ENCODE data around the gene RALGAPA2. TPM values are rescaled to one million over a fixed set of nuclear protein-coding genes. Genes with fewer than 3 reads are reported as not detected.

The RALGAPA2 gene
- total and polyA plus RNA-seq, 7 donors: 8.4 to 23.2 (median 18.5) TPM

DNA sequence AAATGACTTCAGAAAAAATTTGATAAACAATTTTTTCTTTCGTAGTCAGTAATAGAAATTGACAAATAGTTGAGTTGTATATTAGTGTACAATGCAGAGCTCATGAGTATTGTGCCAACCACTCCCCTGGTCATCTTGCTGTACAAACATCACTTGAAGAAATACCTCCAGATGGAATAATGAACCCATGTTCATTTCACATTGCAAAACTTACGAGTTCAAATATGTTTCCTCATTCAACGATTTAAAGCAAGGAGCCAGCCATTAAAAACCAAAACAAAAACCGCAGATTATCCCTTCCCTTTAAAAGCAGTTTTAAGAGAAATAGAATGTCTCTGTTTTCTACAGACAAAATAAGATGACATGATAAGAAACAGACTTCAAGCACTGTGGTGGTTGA is 62.5 kb downstream of the RALGAPA2 start:
- H3K27ac ChIP-seq: no peak overlapping the region
- intact Hi-C loops (cut with DNase I): no loop called here
- TF ChIP-seq, protein P1, sequence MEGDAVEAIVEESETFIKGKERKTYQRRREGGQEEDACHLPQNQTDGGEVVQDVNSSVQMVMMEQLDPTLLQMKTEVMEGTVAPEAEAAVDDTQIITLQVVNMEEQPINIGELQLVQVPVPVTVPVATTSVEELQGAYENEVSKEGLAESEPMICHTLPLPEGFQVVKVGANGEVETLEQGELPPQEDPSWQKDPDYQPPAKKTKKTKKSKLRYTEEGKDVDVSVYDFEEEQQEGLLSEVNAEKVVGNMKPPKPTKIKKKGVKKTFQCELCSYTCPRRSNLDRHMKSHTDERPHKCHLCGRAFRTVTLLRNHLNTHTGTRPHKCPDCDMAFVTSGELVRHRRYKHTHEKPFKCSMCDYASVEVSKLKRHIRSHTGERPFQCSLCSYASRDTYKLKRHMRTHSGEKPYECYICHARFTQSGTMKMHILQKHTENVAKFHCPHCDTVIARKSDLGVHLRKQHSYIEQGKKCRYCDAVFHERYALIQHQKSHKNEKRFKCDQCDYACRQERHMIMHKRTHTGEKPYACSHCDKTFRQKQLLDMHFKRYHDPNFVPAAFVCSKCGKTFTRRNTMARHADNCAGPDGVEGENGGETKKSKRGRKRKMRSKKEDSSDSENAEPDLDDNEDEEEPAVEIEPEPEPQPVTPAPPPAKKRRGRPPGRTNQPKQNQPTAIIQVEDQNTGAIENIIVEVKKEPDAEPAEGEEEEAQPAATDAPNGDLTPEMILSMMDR (IDR thresholded peaks at IDR 0.05): no peak
- TF ChIP-seq EP300 (IDR thresholded peaks at IDR 0.05): no peak
- TF ChIP-seq POLR2A (IDR thresholded peaks at IDR 0.05): no peak
- no peak for TF ChIP-seq POLR2AphosphoS5 (IDR thresholded peaks at IDR 0.05)
- no peak for DNase-seq
- WGBS, 2 donors: 87 to 88% methylated on average over 4 of the region's 4 CpGs
- no peaks in the 10 kb centered on the region for H3K4me1 ChIP-seq
- H3K4me3 ChIP-seq: no peak overlapping the region
- no peaks in the 10 kb centered on the region for H3K36me3 ChIP-seq
- no peaks in the 10 kb centered on the region for H3K27me3 ChIP-seq
- no peaks in the 10 kb centered on the region for H3K9me3 ChIP-seq

DNA sequence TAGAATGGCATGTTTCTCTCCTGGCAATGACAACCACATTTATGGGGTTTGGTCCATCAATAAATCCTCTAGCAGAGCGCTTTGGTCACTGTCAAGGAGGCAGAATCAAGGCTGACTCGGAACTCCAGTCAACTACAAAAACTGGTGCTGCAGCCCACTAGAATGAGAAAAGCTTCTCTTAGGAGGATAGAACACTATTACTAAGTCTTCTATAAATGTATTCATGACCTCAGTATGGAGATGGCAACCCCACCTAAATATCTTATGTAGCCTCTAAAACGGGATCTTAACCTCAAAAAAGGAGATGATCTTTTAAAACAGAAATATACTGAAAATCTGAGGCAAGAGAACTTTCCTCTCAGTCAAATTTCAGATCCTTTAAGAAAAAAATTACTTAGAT is 68.5 kb downstream of the RALGAPA2 start:
- DNase-seq: no peak
- Histone ChIP-seq H3K27me3 (no peaks in the 10 kb centered on the region), H3K4me3 (no peak overlapping the region), H3K27ac (no peak overlapping the region), H3K4me1 (no peaks in the 10 kb centered on the region), H3K36me3 (peaks cover 0 to 18% (median 3%) of the 10 kb centered on the region in 4 donors), H3K9me3 (no peaks in the 10 kb centered on the region)
- no peak for TF ChIP-seq EP300 (IDR thresholded peaks at IDR 0.05)
- no peak for TF ChIP-seq POLR2A (IDR thresholded peaks at IDR 0.05)
- TF ChIP-seq, protein P1 (IDR thresholded peaks at IDR 0.05): no peak
- no peak for TF ChIP-seq POLR2AphosphoS5 (IDR thresholded peaks at IDR 0.05)
- WGBS, 2 donors: 89 to 91% methylated on average over 3 of the region's 3 CpGs
- intact Hi-C loops (cut with DNase I): no loop called here

DNA sequence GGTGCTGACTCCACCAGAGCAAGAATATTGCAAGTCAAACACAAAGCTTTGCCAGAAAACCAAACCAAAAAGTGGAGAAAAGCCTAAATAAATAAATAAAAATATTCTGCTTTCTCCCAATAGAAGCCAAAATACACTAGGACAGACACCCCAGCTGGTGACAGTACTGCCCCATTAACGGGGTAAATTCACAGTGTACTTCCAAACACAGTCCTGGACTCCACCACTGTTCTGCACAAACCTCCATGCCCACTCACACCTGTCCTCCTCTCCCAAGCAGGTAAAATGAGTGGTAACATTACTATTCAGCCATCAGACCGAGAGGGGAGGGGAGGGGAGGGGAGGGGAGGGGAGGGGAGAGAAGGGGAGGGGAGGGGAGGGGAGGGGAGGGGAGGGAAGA is 70.7 kb downstream of the RALGAPA2 start:
- H3K9me3 ChIP-seq: no peaks in the 10 kb centered on the region
- no peaks in the 10 kb centered on the region for H3K27me3 ChIP-seq
- H3K27ac ChIP-seq: no peak overlapping the region
- H3K36me3 ChIP-seq: peaks cover 0 to 27% (median 9%) of the 10 kb centered on the region in 4 donors
- no peak for DNase-seq
- no peaks in the 10 kb centered on the region for H3K4me1 ChIP-seq
- H3K4me3 ChIP-seq: no peak overlapping the region
- intact Hi-C loops (cut with DNase I): no loop called here
- TF ChIP-seq, protein P1 (IDR thresholded peaks at IDR 0.05): no peak
- TF ChIP-seq POLR2A (IDR thresholded peaks at IDR 0.05): no peak
- no peak for TF ChIP-seq EP300 (IDR thresholded peaks at IDR 0.05)
- no peak for TF ChIP-seq POLR2AphosphoS5 (IDR thresholded peaks at IDR 0.05)
- WGBS, 2 donors: 88 to 99% methylated on average over 2 of the region's 2 CpGs

DNA sequence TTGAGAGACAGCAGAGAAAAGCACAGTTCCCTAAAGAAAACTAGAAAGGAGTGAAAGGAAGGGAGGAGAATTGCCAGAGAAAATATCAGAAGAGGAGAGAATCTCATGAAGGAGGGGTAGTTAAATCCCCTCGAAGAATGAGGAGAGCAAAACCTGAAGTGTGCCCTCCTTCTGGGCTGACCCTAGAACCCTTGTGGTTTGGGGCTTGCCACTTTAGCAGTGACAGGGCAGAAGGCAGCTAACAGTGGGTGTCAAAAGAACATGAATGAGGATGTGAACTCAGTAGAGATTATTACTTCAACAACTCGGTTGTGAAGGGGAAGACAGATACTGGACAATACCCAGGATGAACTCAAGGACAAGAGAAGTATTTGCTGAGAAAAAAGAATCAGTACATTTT is 73.6 kb downstream of the RALGAPA2 start:
- no peaks in the 10 kb centered on the region for H3K4me1 ChIP-seq
- 54 to 75% methylated on average over 2 of the region's 2 CpGs for WGBS, 2 donors
- TF ChIP-seq POLR2A (IDR thresholded peaks at IDR 0.05) (no peak), POLR2AphosphoS5 (IDR thresholded peaks at IDR 0.05) (no peak), EP300 (IDR thresholded peaks at IDR 0.05) (no peak)
- no peak overlapping the region for H3K27ac ChIP-seq
- H3K9me3 ChIP-seq: no peaks in the 10 kb centered on the region
- H3K27me3 ChIP-seq: no peaks in the 10 kb centered on the region
- no peak for DNase-seq
- H3K4me3 ChIP-seq: no peak overlapping the region
- intact Hi-C loops (cut with DNase I): no loop called here
- peaks cover 0 to 42% (median 20%) of the 10 kb centered on the region in 4 donors for H3K36me3 ChIP-seq

DNA sequence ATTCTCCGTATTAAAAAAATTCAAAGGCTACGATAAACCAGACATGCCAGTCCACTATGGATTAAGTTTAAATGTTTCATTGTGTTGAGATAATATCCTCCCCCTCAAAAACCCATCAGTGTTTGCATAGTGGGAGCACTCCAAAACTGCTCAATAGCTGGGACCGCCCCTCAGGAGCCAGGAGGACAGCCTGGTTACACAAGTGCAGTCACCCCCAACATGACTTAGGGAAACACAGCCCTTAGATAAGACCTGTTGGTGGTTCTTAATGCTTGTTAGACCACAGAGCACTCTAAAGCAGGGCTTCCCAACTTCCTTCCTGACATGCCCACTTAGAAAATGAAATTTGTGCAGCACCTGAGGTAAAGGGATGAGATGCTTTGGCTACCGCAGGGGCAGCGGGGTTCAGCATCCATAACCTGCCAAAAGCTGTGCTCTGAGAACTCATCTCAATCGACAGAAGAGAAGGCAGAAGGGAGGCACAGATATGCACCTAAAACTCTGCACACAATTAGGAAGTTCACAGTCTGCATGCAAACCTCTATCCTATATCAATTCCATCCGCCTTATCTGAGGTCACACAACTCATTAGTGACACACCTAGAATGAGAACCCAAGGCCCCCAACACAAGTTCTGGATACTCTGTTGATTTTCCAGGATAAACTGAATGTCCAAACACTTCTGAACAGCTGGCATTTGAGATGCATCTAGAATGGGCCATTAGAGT is 74.3 kb downstream of the RALGAPA2 start:
- TF ChIP-seq POLR2A (IDR thresholded peaks at IDR 0.05): no peak
- TF ChIP-seq, protein P1 (IDR thresholded peaks at IDR 0.05): no peak
- TF ChIP-seq EP300 (IDR thresholded peaks at IDR 0.05): no peak
- TF ChIP-seq POLR2AphosphoS5 (IDR thresholded peaks at IDR 0.05): no peak
- H3K27me3 ChIP-seq: no peaks in the 10 kb centered on the region
- H3K9me3 ChIP-seq: no peaks in the 10 kb centered on the region
- no peak for DNase-seq
- no peak overlapping the region for H3K4me3 ChIP-seq
- no peaks in the 10 kb centered on the region for H3K4me1 ChIP-seq
- intact Hi-C loops (cut with DNase I): no loop called here
- WGBS, 2 donors: 78 to 95% methylated on average over 7 of the region's 7 CpGs
- peaks cover 0 to 45% (median 20%) of the 10 kb centered on the region in 4 donors for H3K36me3 ChIP-seq
- H3K27ac ChIP-seq: no peak overlapping the region
